HL-60 (cell line): ENCODE results near the gene HNRNPUL1.

Experiments used
- DNase-seq, 2 experiments: peaks; one replicate each; pipeline ENCODE4 v3.0.0-alpha.2; 2010 to 2020; ENCODE audit warnings: low read depth in 1 of 2, low spot score in 1 of 2
- H3K27ac ChIP-seq: fragments of 250-450 bp; sonication (Bioruptor Pico); replicated peaks from 2 replicates; pipeline ENCODE4 v1.5.1; 2020; ENCODE audit warnings: mild to moderate bottlenecking, moderate library complexity
- H3K27me3 ChIP-seq: fragments of 250-450 bp; sonication (Bioruptor Pico); 2 replicates; pipeline ENCODE4 v1.5.1; 2021; ENCODE audit warnings: mild to moderate bottlenecking, moderate library complexity; ENCODE audit not compliant: insufficient read depth, poor library complexity, severe bottlenecking
- H3K4me3 ChIP-seq: replicated peaks from 2 replicates; pipeline ENCODE4 v1.5.1; 2011; ENCODE audit warnings: mild to moderate bottlenecking, control low read depth, low read length; ENCODE audit not compliant: insufficient read depth
- CTCF ChIP-seq: IDR thresholded peaks from one replicate; pipeline ENCODE4 v1.5.1; 2011; ENCODE audit warnings: low read length, control low read depth, inconsistent platforms; ENCODE audit not compliant: insufficient read depth
- GABPA ChIP-seq: IDR thresholded peaks from 2 replicates; pipeline ENCODE4 v1.6.1; 2012; ENCODE audit warnings: low read depth
- POLR2AphosphoS5 ChIP-seq: IDR thresholded peaks from 2 replicates; pipeline ENCODE4 v1.6.1; 2012; ENCODE audit warnings: low read depth
- REST ChIP-seq: IDR thresholded peaks from 2 replicates; pipeline ENCODE4 v1.6.1; 2012; ENCODE audit warnings: low read depth; ENCODE audit not compliant: insufficient replicate concordance
- SPI1 ChIP-seq: IDR thresholded peaks from 2 replicates; pipeline ENCODE4 v1.6.1; 2012; ENCODE audit warnings: low read depth, mild to moderate bottlenecking, borderline replicate concordance

HNRNPUL1 gene

GRCh38 chr19:41350735-41351338 is 86.7 kb downstream of the HNRNPUL1 start:
- no peak for DNase-seq
- no peak for TF ChIP-seq GABPA
- no peak for TF ChIP-seq REST
- TF ChIP-seq SPI1: no peak
- no peak for TF ChIP-seq POLR2AphosphoS5
- no peak for TF ChIP-seq CTCF
- peak overlapping the region; percentile 20; the same call in 1 of the 2 replicates for H3K27ac ChIP-seq
- peak overlapping the region; percentile 91 for H3K4me3 ChIP-seq
- H3K27me3 ChIP-seq: no peaks in the 10 kb centered on the region

GRCh38 chr19:41351339-41352245 is 87.4 kb downstream of the HNRNPUL1 start:
- H3K27me3 ChIP-seq: no peaks in the 10 kb centered on the region
- H3K4me3 ChIP-seq: peak overlapping the region; percentile 91
- peak; percentile 61 to 87 for DNase-seq
- H3K27ac ChIP-seq: peak overlapping the region; percentile 77
- TF ChIP-seq POLR2AphosphoS5: no peak
- TF ChIP-seq SPI1: peak; percentile 68; the same call in 1 of the 2 replicates

GRCh38 chr19:41352279-41352608 is 88.1 kb downstream of the HNRNPUL1 start:
- Histone ChIP-seq H3K4me3 (peak overlapping the region; percentile 91), H3K27me3 (no peaks in the 10 kb centered on the region), H3K27ac (peak overlapping the region; percentile 77)
- TF ChIP-seq CTCF (no peak), SPI1 (peak; percentile 49; the same call in 1 of the 2 replicates), POLR2AphosphoS5 (no peak)
- DNase-seq: no peak

- Histone ChIP-seq H3K4me3 (peak overlapping the region; percentile 91), H3K27ac (peak overlapping the region; percentile 77), H3K27me3 (no peaks in the 10 kb centered on the region)
- peak; percentile 70 to 82 for DNase-seq
- TF ChIP-seq CTCF: peak; percentile 48
- TF ChIP-seq REST: no peak
- peak; percentile 52; the same call in 1 of the 2 replicates for TF ChIP-seq POLR2AphosphoS5
- no peak for TF ChIP-seq GABPA
- no peak for TF ChIP-seq SPI1
Observed at GRCh38 chr19:41352609-41353465, 88.7 kb downstream of the HNRNPUL1 start.
